Gastroesophageal sphincter (tissue), 4 donors: Measurements from ENCODE around the gene PRRX2. TPM values are rescaled to one million over a fixed set of nuclear protein-coding genes. Genes with fewer than 3 reads are reported as not detected.
"Not testable (repeated sequence)": the region's sequence is repeated elsewhere in the genome, so short reads cannot be mapped to it uniquely, and the experiment has no call there.

Experiments
- ATAC-seq: fragments of 150-250 bp; one replicate; pipeline ENCODE4 v1.9.1; 2016; ENCODE audit warnings: mild to moderate bottlenecking, moderate library complexity
- H3K27ac ChIP-seq, 4 donors: fragments of 200-600 bp; sonication (generic) in 3 of 4; 1 replicate in 3 of 4; 2 replicates in 1 of 4; pipeline ENCODE4 v1.5.1; 2016 to 2019
- H3K27me3 ChIP-seq: fragments of 200-600 bp; sonication (generic); one replicate; pipeline ENCODE4 v1.5.1; 2019
- H3K36me3 ChIP-seq, 2 donors: fragments of 200-600 bp; sonication (generic); one replicate each; pipeline ENCODE4 v1.5.1; 2019; ENCODE audit warnings: control low read depth in 1 of 2
- H3K4me1 ChIP-seq, 3 donors: fragments of 200-600 bp; sonication (generic); 1 replicate in 2 of 3; 2 replicates in 1 of 3; pipeline ENCODE4 v1.5.1; 2016 to 2019; ENCODE audit warnings: control low read depth in 2 of 3
- H3K4me3 ChIP-seq, 2 donors: fragments of 200-600 bp; sonication (generic); one replicate each; pipeline ENCODE4 v1.5.1; 2019; ENCODE audit warnings: mild to moderate bottlenecking in 1 of 2, moderate library complexity in 1 of 2
- H3K9me3 ChIP-seq, 3 donors: fragments of 200-600 bp; sonication (generic); one replicate each; pipeline ENCODE4 v1.5.1; 2017 to 2019; ENCODE audit warnings: control low read depth in 2 of 3
- CTCF ChIP-seq, 4 experiments: fragments of 200-600 bp in 2 of 4; fragments of 450-650 bp in 2 of 4; sonication (generic) in 1 of 4; IDR thresholded peaks; one replicate each; pipeline ENCODE4 v1.5.1; 2017 to 2019; ENCODE audit warnings: antibody characterized with exemption in 4 of 4, mild to moderate bottlenecking in 2 of 4, moderate library complexity in 2 of 4
- EP300 ChIP-seq: sonication (generic); formaldehyde crosslinking; IDR thresholded peaks from one replicate; pipeline ENCODE4 v1.6.1; 2017; ENCODE audit warnings: antibody characterized with exemption, mild to moderate bottlenecking
- POLR2A ChIP-seq, 2 donors: fragments of 450-650 bp; IDR thresholded peaks; one replicate each; pipeline ENCODE4 v1.6.1; 2017; ENCODE audit warnings: antibody characterized with exemption in 2 of 2, mild to moderate bottlenecking in 2 of 2, moderate library complexity in 1 of 2
- POLR2AphosphoS5 ChIP-seq: sonication (generic); formaldehyde crosslinking; IDR thresholded peaks from one replicate; pipeline ENCODE4 v1.6.1; 2017; ENCODE audit warnings: antibody characterized with exemption
- WGBS, 2 donors: methylation state at CpG; one replicate each; pipeline ENCODE4 v1.1.5; 2018; ENCODE audit warnings: low coverage in 1 of 2; 5-methylcytosine and 5-hydroxymethylcytosine counted together
- total RNA-seq, 4 donors: library from RNA; depleted of rRNA; stranded (reverse); fragments of >200 nt; gene quantifications; one replicate each; pipeline ENCODE4 v1.1.0, GENCODE V29; 2016

PRRX2 gene
- total RNA-seq, 4 donors from 2014 or later = 0.93 to 12.1 (median 7.1) TPM

DNA sequence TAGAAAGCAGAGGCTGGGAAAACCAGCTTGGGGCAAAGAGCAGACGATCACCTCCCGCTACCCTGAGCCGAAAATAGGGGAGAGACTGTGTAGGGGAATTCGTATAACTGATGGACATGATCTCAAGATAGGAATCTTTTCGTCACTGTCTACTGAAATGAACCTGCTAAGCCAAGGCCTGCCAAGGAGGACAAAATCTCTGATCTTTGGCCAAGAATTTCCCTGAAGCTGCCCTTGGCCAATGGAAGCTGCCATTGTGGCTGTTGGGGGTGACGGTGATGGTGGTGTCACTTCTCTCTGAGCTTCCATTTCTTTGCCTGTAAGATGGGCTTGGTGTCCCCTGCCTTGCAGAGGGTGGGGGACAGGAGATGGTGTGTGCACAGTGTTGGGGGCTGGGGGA, 90.7 kb downstream of the PRRX2 start:
- Histone ChIP-seq H3K9me3 (no peaks in the 10 kb centered on the region), H3K27ac (no peak overlapping the region), H3K36me3 (no peaks in the 10 kb centered on the region), H3K4me1 (peaks cover 0 to 22% (median 5%) of the 10 kb centered on the region in 3 donors), H3K4me3 (no peak overlapping the region), H3K27me3 (no peaks in the 10 kb centered on the region)
- TF ChIP-seq POLR2A (IDR thresholded peaks at IDR 0.05) = no peak
- no peak for TF ChIP-seq CTCF (IDR thresholded peaks at IDR 0.05)
- TF ChIP-seq POLR2AphosphoS5 = no peak
- TF ChIP-seq EP300 = no peak
- 89 to 100% methylated on average over 2 to 5 of the region's 6 CpGs for WGBS, 2 donors
- ATAC-seq = no peak

DNA sequence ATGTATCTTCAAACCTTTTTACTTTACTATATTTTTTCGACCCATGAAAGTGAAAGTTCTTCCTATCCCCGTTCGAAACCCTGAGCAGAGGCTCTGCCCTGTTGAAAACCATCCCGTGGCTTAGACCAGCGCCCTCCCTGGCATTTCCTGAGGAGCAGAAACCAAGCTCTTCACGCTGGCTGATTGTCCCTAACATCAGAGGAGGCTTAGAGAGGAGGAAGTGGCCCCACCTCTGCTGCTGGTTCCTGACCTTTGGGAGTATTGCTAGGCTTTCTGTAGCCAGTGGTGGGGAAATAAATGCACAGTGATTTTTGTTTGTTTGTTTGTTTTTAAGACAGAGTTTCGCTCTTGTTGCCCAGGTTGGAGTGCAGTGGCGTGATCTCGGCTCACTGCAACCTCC, 91.6 kb downstream of the PRRX2 start:
- Histone ChIP-seq H3K27me3 (no peaks in the 10 kb centered on the region), H3K27ac (no peak overlapping the region), H3K4me1 (peaks cover 0 to 24% (median 5%) of the 10 kb centered on the region in 3 donors), H3K9me3 (no peaks in the 10 kb centered on the region), H3K36me3 (no peaks in the 10 kb centered on the region), H3K4me3 (no peak overlapping the region)
- ATAC-seq = no peak
- TF ChIP-seq CTCF (IDR thresholded peaks at IDR 0.05) = no peak
- no peak for TF ChIP-seq POLR2AphosphoS5
- no peak for TF ChIP-seq EP300
- TF ChIP-seq POLR2A (IDR thresholded peaks at IDR 0.05) = no peak
- 67 to 88% methylated on average over 4 to 8 of the region's 9 CpGs for WGBS, 2 donors

DNA sequence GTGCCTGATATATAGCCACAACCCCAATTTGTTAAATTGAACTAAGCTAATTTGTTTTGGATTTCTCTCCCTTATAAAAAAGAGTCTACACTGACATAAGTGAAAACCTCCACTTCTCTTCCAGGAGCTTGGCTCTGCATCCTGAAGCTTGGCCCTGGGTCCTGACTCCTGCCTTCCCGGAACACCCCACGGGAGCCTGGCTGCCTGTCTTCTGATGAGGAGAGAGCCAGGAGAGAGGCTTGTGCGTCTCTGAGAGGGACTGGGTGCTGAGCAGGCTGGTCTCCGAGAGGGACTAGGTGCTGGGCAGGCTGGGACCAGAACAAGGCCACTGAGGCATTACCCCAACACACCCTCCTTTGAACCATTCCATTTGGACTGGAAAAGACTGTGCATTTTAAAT, 93.9 kb downstream of the PRRX2 start:
- Histone ChIP-seq H3K27ac (peak overlapping the region in 1 of 4 donors; percentile 31), H3K27me3 (no peaks in the 10 kb centered on the region), H3K4me1 (peaks cover 0 to 11% (median 0%) of the 10 kb centered on the region in 3 donors), H3K4me3 (no peak overlapping the region), H3K36me3 (no peaks in the 10 kb centered on the region), H3K9me3 (no peaks in the 10 kb centered on the region)
- no peak for ATAC-seq
- WGBS, 2 donors = no CpG with 5 or more reads among the region's 4 CpGs
- no peak for TF ChIP-seq POLR2AphosphoS5
- TF ChIP-seq POLR2A (IDR thresholded peaks at IDR 0.05) = no peak
- TF ChIP-seq EP300 = no peak
- no peak for TF ChIP-seq CTCF (IDR thresholded peaks at IDR 0.05)

GRCh38 chr9:129759804-129760502, 94.5 kb downstream of the PRRX2 start:
- H3K9me3 ChIP-seq = no peaks in the 10 kb centered on the region
- H3K4me1 ChIP-seq = peaks cover 0 to 11% (median 0%) of the 10 kb centered on the region in 3 donors
- H3K4me3 ChIP-seq = no peak overlapping the region
- H3K27ac ChIP-seq = peak overlapping the region in 1 of 4 donors; percentile 31
- no peak for TF ChIP-seq CTCF (IDR thresholded peaks at IDR 0.05)
- no peak for TF ChIP-seq EP300
- no peak for TF ChIP-seq POLR2AphosphoS5
- TF ChIP-seq POLR2A (IDR thresholded peaks at IDR 0.05) = no peak
- no peaks in the 10 kb centered on the region for H3K27me3 ChIP-seq
- no peak for ATAC-seq
- no CpG with 5 or more reads among the region's 13 CpGs for WGBS, 2 donors
- no peaks in the 10 kb centered on the region for H3K36me3 ChIP-seq

GRCh38 chr9:129760784-129761183, 95.3 kb downstream of the PRRX2 start:
- H3K27me3 ChIP-seq, ATAC-seq, H3K4me3 ChIP-seq, H3K36me3 ChIP-seq, H3K9me3 ChIP-seq: not testable (repeated sequence)
- H3K4me1 ChIP-seq = peaks cover 0 to 11% (median 0%) of the 10 kb centered on the region in 3 donors
- 84 to 93% methylated on average over 5 to 7 of the region's 7 CpGs for WGBS, 2 donors
- peak overlapping the region in 2 of 4 donors; percentile 59 to 80 for H3K27ac ChIP-seq
